NCI-H1092 (cell line): ENCODE data around the gene TAF8.

Source experiments
- DNase-seq: peaks from one replicate; lab custom pipeline; 2025; lab: John Stamatoyannopoulos, UW

Gene TAF8

DNA sequence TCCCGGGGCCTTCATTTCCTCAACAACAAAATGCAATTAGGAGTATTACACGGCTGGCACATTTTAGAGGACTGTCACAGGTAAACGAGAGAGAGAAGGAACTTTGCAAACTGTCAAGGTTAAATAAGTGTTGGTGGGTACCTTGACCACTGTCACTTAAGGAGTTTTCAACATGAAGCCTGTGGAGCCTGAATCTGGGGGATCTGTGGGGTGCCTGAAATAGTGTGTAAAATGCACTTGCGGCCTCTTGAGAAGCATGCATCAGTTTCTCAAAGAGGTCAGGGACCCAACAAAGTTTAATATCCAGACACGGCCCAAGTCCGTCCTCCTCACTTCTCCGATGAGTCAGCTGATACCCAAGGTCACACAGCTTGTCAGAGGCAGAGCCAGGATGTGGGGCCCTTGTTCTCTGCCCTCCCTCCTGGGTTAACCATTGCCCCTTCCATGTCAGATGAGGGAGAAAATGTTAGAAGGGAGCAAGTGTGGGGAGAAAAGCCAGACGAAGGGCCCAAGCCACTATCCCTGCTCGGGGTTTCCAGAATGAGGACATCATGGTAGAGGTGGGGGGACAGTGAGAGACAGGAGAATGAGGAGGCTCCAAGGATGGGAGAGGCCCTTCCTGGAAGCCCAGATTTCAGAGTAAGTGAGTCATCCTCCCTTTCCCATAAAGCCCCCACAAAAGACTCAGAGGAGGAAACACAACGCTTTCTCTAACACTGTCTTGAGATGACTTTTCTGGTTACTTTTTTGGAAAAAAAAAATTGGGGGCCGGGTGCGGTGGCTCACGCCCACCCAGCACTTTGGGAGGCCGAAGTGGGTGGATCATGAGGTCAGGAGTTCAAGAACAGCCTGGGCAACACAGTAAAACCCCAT, 49.9 kb downstream of the TAF8 start:
- no peak for DNase-seq

DNA sequence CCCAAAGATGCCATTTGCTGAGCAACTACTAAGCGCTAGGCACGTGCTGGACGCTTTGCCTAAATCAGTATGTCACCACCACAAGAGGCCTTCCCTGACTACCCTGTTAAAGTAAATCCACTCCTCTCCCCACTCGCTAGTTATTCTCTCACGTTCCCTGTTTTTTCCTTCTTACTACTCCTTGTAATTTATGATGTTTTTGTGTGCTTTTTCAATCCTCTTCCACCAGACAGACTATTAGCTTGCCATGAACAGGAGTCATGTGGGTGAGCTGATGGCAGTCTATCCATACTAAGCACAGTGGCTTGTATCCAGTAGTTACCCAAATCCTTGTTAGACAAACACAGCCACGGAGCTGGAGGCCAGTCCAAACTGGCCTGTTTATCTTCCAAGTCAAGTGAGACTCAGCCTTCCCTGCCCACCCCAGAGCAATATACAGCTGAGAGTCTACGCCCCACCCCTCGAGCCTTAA, 50.9 kb downstream of the TAF8 start:
- no peak for DNase-seq

DNA sequence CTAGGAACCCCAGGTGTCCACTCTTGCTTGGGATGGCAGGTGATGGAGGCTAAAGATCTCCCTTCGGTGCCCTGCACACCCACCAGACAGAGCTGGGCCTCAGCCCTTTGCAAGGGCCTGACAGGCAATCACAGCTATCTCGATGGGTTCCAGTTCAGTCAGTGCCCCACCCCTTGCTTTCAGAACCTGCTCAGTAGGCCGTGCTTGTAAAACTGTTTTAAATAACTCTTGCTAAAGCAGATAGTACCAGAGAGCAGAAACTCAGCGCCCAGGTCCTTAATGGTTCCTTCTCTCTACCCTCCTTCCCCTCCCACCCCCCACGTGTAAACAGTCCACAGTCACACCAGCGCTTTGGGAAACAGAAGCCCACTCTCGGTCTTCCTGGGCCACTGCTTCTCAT, 52.9 kb downstream of the TAF8 start:
- DNase-seq, result no peak

DNA sequence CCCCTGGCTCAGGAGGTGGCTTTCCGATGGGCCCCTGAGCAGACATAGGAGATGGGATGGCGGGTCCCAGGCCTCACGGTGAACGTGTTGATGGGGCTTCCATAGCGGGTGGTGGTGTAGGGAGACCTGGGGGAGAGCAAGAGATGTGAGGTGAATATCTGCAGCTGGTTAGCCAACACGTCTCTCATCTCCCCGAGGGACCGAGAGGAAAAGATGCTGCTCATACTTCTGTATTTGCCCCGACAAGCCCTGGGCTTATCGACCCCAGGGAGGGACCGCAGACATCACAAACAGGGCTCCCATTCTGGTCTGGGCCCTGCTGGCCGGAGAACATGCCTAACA, 53.4 kb downstream of the TAF8 start:
- DNase-seq, result no peak

DNA sequence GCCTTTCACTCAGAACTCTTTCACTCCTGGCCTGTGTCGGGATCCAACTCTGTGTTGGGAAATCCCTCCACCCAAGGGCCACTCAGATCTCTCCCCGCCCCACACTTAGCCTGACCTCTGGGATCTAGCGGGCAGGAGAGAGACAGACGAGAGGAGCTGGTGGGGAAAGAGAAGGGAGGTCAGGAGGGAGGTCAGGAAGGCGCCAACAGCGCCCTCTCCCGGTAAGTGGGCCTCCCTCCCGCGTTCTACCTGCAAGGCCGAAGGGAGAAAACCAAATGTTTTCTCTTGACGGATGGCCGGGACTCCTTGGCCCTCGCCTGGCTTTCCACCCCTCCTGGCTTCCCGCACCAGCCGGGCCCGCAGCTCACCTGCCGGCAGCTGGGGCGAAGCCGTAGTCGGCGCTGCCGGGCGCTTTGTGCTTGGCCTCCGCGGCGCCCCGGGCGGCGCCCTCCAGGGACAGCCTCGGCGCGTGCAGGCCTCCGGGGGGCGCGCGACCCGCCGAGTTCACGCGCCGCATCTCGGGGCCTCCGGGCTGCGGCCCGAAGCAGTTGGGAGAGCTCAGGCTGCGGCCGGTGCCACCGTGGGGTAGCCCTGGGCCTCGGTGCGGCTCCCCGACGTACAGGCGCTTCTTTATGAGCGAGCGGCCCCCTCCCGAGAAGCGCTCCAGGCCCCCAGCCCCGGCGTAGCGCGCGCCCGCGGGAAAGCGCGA, 53.9 kb downstream of the TAF8 start:
- DNase-seq, result no peak

DNA sequence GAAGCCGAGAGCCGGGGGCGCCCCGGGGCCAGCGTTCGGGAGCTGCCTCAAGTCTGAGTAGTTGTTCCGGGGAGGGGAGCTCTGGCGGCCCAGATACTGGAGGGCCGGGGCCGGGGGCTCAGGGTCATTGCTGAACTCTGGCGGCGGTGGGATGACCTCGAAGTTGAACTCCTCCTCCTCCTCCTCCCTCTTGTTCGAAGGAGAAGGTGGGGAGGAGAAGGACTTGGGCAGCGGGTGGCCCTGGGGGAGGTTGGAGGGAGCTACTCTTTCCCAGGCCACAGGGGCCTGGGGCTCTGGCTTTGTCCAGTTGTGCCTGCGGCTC, 54.4 kb downstream of the TAF8 start:
- DNase-seq, result no peak

DNA sequence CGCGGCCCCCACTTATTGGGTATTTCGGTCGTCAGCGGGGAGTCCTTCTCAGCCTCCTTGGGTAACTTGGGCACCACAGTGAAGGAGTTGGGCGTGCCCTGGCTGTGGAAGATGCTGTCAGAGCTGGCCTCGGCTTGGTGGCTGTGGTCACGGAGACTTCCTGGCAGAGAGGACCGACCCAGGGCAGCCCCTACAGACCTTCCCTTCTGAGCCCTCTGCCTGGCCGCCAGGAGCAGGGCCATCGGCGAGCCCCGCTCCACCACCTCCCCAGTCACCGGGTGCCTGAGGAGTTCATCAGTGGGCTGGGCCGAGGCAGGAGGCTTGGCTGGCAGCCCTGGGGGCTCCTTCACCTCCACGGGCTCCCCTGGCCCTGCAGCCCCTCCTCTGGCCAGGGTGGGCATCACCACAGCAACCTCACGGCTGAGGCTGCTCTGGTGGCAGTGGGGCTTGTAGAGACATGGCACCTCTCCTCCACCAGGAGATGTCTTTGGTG, 54.9 kb downstream of the TAF8 start:
- no peak for DNase-seq

DNA sequence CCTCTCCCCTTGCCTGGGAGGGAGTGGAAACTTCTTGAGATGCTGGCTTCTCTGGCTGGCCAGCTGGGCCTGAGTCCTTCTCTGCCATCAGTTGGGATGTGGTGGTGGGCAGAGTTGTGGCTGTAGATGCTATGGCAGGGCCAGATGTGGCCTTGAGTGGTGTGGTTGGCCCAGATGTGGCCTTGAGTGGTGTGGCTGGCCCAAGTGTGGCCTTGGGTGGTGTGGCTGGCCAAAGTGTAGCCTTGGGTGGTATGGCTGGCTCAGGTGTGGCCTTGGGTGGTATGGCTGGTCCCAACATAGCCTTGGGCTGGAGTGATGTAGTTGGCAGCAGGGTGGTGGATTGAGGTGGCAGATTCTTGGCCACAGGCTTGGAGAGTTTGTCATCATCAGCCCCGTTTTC, 55.4 kb downstream of the TAF8 start:
- no peak for DNase-seq

DNA sequence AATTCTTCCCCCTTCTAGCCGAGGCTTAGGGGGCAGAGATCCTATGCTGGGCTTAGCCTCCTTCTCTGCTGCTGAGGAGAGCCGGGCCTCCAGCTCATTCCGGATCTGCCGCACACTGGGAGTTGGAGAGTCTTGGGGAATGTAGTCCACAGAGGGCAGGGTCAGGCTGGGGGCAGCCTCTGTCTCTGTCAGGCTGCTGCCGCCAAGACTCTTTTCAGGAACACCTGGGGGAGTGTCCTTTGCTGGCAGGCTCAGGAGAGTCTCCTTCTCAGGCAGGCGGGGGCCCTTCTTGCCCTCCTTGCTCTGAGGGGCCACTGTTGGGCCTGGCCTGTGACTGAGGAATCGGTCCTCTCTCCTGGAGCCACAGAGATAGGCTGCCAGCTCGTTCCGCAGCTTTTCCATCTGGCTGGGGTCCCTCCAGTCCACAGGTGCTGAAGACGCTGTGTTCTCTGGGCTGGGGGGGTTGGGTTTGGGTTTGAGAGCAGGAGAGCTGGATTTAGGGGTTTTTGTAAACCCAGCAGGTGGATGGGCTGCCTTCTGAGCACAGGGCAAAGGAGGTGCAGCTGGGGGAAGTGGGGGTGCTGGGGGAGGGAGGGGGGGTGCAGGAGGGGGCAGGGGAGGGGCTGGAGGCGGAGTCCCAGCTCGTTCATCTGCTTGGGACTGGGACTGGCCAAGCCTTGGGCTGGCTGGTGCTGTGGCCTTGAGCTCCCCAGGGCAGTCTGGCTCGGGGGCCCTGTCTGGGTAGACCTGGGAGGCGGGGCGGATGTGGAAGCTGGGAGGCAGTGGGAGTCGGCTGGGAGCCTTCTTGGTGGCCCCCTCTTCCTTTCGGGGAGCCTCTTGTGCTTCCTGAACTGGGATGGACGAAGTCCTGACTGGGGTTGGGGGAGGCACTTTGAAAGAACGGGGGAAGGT, 56.0 kb downstream of the TAF8 start:
- no peak for DNase-seq

DNA sequence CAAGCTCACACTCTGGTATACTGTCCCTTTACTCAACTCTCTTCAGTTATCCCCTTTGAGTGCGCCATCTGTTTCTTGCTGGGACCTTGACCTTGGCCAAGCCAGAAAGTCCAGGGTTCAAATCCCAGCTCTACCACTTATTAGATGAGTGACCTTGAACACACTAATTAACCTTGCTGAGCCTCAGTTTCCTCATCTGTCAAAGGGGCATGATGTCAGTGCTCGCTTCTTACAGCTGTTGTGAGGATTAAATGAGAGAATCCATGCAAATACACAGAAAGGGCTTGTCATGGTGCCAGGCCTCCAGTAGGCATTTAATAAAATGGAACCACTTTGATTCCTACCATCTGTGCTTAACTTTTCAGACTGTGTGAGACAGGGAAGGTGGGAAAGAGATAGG, 57.7 kb downstream of the TAF8 start:
- no peak for DNase-seq

DNA sequence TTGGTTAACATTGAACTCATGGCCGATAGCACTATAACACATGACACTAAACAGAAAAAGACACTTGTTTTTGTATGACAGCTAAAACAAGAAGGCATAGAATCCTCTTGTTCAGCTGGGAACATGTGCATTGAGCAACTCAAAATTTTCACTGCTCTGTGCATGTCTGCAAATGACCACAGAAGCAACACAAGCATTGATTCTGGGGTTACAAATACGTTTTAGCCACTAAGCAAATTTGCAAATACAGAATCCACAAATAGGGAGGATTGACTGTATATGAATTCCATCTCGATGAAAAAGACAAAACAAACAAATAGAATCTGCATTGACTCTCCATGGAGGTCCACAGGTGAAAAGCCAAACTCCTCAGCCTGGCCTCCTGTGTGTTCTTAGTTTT, 60.4 kb downstream of the TAF8 start:
- DNase-seq, result no peak

DNA sequence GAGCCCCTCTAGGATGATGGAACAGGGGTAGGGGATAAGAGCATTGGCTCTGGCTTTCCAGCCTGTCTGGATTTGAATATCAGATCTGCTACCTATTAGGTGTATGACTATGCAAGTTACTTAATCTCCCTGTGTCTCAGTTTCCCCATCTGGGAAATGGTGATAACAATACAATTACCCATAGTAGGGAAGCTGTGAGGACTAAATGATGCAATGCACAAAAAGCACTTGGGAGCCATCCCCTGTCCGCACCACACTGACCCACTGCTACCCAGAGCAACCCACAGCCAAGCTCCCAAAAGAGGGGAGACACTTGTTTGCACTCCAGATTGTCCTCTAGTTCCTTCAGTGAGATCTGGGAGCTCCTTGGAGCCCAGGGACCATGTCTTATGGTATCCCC, 62.0 kb downstream of the TAF8 start:
- DNase-seq, result no peak

DNA sequence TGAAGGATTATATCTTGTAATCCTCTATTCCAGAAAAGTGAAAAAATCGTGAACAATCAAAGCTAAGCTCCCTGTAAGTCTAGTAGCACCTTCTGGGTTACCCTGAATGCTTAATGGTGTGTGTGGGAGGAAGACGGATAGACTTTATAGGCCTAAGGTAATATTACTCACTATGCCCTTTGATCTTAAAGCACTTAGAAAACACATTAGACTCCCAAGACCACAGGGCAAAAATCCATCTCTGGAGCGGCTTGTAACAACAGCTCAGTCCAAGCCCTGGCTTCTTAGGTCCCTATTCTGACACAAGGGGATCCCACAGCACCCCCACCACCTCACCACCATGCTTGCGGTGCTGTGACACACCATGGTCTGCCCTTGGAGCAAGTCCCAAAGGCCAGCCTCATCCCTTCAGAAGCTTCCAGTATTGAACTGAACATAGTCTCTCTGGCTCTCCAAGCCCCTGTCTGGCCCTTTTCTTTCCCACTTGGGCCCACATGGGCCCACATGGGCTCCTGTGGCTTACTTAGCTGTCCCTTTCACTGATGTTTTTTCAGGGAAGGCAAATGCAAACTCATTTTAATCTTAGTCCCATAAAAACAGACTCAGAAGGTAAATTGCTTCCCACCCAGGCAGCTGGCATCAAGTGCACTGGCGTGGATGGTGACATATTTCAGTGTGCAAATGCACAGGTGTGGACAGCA, 63.8 kb downstream of the TAF8 start:
- no peak for DNase-seq

DNA sequence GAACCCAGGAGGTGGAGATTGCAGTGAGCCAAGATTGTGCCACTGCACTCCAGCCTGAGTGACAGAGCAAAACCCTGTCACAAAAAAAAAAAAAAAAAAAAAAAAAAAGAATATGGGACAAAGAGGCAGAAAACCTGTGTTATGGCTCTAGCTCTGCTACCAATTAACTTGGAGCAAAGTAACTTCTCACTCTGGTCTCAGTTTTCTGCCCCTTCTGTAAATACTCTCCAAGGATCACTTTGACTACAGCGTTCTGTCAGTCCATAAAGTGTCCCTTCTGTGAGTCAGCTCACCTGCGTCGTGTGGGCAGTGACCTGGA, 67.5 kb downstream of the TAF8 start:
- DNase-seq, result no peak

DNA sequence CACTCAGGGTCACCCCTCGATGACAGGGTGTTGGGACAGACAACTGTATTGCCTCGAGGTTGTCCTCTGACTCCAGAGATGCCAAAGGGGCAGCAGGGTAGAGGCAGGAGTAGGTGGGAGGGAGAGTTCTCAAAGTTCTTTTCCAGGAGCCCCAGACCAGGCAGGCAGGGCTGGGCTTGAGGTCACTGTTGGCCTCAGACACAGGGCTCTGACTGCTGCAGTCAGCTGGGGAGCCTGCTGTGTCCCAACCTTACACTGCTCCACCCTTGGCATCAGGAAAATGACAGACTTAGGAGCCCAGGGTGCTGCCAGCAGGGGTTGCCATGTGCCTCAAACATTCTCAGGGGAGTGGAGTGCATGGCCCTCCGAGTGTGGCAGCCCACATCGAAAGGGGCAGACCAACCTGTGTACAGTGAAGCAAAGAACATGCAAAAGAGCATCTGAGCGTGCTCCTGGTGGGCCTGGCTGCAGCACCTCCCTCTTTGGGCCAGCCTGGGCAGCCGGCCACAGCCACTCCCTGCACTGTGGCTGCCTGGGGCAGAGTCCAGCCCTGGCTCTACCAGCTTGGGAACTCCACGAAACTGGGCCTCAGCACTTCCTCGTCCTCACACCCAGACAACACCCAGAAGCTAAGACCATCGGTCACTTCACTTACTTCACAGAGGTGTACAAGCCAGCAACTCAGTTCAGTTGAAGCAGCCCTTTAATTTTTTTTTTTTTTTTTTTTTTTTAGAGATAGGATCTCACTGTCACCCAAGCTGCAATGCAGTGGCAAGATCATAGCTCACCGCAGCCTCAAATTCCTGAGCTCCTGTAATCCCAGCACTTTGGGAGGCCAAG, 68.1 kb downstream of the TAF8 start:
- DNase-seq, result no peak

DNA sequence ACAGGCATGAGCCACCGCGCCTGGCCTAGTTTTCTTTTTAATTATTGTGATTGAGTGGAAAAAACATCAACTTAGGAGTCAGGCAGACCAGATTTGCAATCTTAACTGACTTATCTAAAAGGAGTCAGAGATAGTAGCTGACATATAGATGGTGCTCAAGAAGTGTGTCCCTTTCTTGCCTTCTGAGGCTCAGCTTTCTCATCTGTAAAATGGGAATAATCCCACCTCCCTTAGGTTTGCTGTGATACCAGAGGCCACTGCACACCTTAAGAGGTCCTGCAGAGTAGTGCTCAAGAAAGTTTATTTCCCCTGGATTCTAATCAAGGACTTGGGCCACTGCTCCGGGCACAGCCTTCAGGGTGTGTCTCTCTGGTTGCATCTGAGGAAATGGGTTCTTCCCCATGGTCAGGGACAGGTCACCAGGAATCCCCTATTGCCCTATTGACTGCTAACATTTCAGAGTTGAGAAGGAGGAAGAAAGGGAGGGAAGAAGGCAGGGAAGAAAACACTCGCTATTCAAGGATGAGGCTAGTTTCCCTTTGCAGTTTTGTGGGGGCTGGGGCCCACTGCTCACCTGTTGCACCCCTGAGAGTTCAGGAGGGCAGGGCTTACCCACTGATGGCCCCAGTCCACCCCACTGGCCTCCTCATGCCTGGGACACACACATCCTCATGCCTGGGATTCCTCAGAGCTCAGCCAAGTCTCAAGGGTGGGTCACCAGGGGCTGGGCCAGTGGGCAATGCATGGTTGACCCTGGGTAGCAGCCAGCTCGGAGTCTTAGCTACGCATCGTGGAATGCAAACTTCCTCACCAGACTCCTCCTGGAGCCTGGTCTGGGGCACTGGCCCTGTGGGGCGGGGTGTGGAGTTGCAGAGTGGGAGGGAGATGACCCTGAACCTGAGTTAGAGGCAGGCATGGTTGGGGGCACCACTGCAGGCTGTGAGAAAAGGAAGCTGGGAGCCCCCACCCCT, 70.9 kb downstream of the TAF8 start:
- no peak for DNase-seq

DNA sequence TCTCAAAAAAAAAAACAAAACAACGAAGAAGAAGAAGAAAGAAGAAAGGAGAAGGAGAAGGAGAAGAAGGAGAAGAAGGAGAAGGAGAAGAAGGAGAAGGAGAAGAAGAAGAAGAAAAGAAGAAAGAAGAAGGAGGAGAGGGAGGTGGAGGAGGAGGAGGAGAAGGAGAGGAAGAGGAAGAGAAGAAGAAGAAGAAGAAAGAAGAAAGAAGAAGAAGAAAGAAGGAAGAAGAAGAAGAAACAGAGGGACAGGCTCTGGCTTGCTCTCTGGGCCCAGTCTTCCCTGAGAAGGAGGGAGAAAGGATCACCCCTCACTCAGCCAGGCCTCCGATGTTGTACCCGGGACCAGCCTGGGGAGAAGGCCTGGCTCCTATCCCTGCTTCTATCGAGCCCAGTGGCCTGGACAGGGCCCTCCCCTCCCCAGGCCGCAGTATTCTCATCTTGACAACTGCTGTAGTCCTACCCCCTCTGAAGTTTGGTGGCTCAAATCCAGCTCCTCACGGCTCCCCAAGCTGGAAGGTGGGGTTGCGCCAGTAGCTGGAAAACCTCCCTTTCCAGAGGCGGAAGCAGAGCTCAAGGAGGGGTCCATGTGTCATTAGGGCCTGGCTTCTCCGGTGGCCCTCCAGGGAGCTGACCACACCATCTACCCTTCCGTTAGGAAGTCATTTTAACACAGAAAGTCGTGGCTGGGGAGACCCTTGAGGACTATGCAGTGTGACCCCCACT, 73.2 kb downstream of the TAF8 start:
- DNase-seq, result no peak

DNA sequence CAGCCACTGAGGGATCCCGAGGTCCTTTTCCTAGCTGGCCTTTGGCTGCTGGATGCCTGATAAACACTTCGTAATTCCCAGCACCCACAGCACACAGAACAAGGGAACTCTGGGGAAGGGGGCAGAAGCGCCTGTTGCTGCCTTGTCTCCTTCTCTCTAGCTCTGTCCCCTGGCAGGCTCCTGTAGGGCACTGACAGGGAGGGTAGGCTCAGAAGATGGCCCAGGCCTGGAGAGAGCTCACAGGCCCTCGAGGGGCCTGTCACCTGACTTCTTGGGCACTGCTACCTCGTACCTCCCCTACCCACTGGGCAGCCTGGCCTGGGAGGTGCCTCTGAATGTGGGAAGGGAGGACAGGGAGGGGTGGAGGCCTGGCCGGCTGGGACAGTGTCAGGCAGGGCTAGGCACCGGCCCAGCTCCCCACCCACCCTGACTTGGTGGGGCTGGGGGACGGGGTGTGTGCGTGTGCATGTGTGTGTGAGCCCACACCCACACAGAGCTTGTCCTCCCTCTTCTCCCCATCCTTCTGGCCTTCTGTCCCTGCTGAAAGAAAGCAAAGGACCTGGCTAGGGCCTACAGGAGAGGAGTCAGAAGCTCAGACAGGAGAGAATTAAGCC, 74.0 kb downstream of the TAF8 start:
- no peak for DNase-seq

DNA sequence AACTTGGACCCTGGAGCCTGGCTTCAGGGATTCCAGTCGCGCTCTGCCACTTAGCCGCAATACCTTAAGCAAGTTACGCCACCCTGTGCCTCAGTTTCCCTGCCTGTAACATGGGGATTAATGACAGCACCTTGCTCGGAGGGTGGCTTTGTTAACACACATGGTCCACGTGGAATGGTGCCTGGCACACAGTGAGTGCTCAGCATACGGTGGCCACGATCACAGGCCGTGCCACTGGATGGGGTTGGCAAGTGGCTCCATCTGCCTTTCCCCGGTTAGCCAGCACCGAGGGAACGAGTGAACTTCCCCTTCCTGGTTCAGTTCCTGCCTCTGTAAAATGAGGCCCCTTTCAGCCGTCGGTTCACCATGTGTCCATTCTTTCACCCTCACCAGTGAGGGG, 74.9 kb downstream of the TAF8 start:
- DNase-seq, result no peak
